Testis (tissue), 2 donors: ENCODE measurements around the gene COPZ1.

ENCODE experiments used
- CTCF ChIP-seq, 3 experiments: fragments of 450-650 bp in 2 of 3; fragments of 200-600 bp in 1 of 3; sonication (generic) in 1 of 3; IDR thresholded peaks; one replicate each; pipeline ENCODE4 v1.5.1; 2016 to 2019; ENCODE audit warnings: antibody characterized with exemption in 3 of 3, mild to moderate bottlenecking in 2 of 3, moderate library complexity in 1 of 3
- POLR2A ChIP-seq: fragments of 450-650 bp; IDR thresholded peaks from one replicate; pipeline ENCODE4 v1.6.1; 2017; ENCODE audit warnings: antibody characterized with exemption, mild to moderate bottlenecking, moderate library complexity

- TF ChIP-seq POLR2A, result no peak
- no peak for TF ChIP-seq CTCF (IDR thresholded peaks at IDR 0.05)
Observed at GRCh38 chr12:54277823-54278276, 47.1 kb upstream of the COPZ1 start.
